Esophagus muscularis mucosa (tissue), 3 donors: ENCODE data around the gene ERGIC2.

Source experiments
- CTCF ChIP-seq, 3 experiments: fragments of 200-600 bp in 2 of 3; fragments of 450-650 bp in 1 of 3; sonication (generic) in 2 of 3; IDR thresholded peaks; one replicate each; pipeline ENCODE4 v1.5.1; 2017 to 2019; ENCODE audit warnings: antibody characterized with exemption in 3 of 3, mild to moderate bottlenecking in 2 of 3, moderate library complexity in 1 of 3
- POLR2A ChIP-seq: fragments of 450-650 bp; IDR thresholded peaks from one replicate; pipeline ENCODE4 v1.6.1; 2017; ENCODE audit warnings: antibody characterized with exemption, moderate library complexity, mild to moderate bottlenecking, low read depth
- POLR2AphosphoS5 ChIP-seq, 2 donors: sonication (generic); formaldehyde crosslinking; IDR thresholded peaks; one replicate each; pipeline ENCODE4 v1.6.1; 2017; ENCODE audit warnings: antibody characterized with exemption in 2 of 2

GRCh38 chr12:29365091-29365490 is 15.9 kb downstream of the ERGIC2 start:
- no peak for TF ChIP-seq POLR2AphosphoS5 (IDR thresholded peaks at IDR 0.05)
- TF ChIP-seq CTCF (IDR thresholded peaks at IDR 0.05) = no peak
- TF ChIP-seq POLR2A = no peak
